Tibial nerve (tissue), 4 donors: ENCODE results near the gene ELP4. TPM values are rescaled to one million over a fixed set of nuclear protein-coding genes. Genes with fewer than 3 reads are reported as not detected.

Source experiments
- DNase-seq, 2 donors: peaks; one replicate each; pipeline ENCODE4 v3.0.0-alpha.2; 2019; ENCODE audit warnings: low spot score in 2 of 2
- H3K27ac ChIP-seq, 4 donors: fragments of 200-600 bp; sonication (generic) in 3 of 4; one replicate each; pipeline ENCODE4 v1.5.1; 2017 to 2019; ENCODE audit warnings: mild to moderate bottlenecking in 1 of 4
- H3K27me3 ChIP-seq, 2 donors: fragments of 200-600 bp; sonication (generic) in 1 of 2; one replicate each; pipeline versions ENCODE4 v1.5.1 to v1.6.0; 2017 to 2019
- H3K36me3 ChIP-seq, 3 donors: fragments of 200-600 bp; sonication (generic); one replicate each; pipeline ENCODE4 v1.5.1; 2018 to 2019
- H3K4me1 ChIP-seq, 4 donors: fragments of 200-600 bp; sonication (generic) in 3 of 4; one replicate each; pipeline ENCODE4 v1.5.1; 2017 to 2019
- H3K4me3 ChIP-seq, 4 donors: fragments of 200-600 bp; sonication (generic) in 3 of 4; one replicate each; pipeline ENCODE4 v1.5.1; 2017 to 2019; ENCODE audit warnings: mild to moderate bottlenecking in 1 of 4, moderate library complexity in 1 of 4
- H3K9me3 ChIP-seq, 4 donors: fragments of 200-600 bp; sonication (generic) in 3 of 4; one replicate each; pipeline ENCODE4 v1.5.1; 2017 to 2019
- CTCF ChIP-seq, 5 experiments: fragments of 200-600 bp in 3 of 5; fragments of 450-650 bp in 2 of 5; sonication (generic) in 3 of 5; IDR thresholded peaks; one replicate each; pipeline ENCODE4 v1.5.1; 2016 to 2019; ENCODE audit warnings: antibody characterized with exemption in 5 of 5, mild to moderate bottlenecking in 3 of 5, moderate library complexity in 2 of 5
- EP300 ChIP-seq, 2 donors: sonication (generic); formaldehyde crosslinking; IDR thresholded peaks; one replicate each; pipeline ENCODE4 v1.6.1; 2017; ENCODE audit warnings: antibody characterized with exemption in 2 of 2, mild to moderate bottlenecking in 1 of 2
- POLR2A ChIP-seq, 2 donors: fragments of 450-650 bp; IDR thresholded peaks; one replicate each; pipeline ENCODE4 v1.6.1; 2017; ENCODE audit warnings: antibody characterized with exemption in 2 of 2, mild to moderate bottlenecking in 2 of 2, moderate library complexity in 2 of 2
- WGBS, 2 donors: methylation state at CpG; one replicate each; pipeline ENCODE4 v1.1.5; 2018; 5-methylcytosine and 5-hydroxymethylcytosine counted together
- total RNA-seq, 4 donors: library from RNA; depleted of rRNA; stranded (reverse); fragments of >200 nt; gene quantifications; one replicate each; pipeline ENCODE4 v1.1.0, GENCODE V29; 2016

ELP4 gene
- total RNA-seq, 4 donors from 2014 or later, result 19.2 to 32.1 (median 29.7) TPM

- Histone ChIP-seq H3K4me1 (peaks cover 0 to 38% (median 16%) of the 10 kb centered on the region in 4 donors), H3K9me3 (no peaks in the 10 kb centered on the region), H3K27me3 (peaks cover 15 to 79% of the 10 kb centered on the region in 2 donors), H3K4me3 (no peak overlapping the region), H3K27ac (no peak overlapping the region), H3K36me3 (no peaks in the 10 kb centered on the region)
- no peak for DNase-seq
- no peak for TF ChIP-seq CTCF (IDR thresholded peaks at IDR 0.05)
- no peak for TF ChIP-seq POLR2A (IDR thresholded peaks at IDR 0.05)
- TF ChIP-seq EP300 (IDR thresholded peaks at IDR 0.05), result no peak
- WGBS, 2 donors, result 17 to 19% methylated on average over 19 of the region's 19 CpGs
These were observed 287.1 kb downstream of the ELP4 start for GRCh38 chr11:31796499-31797189.

GRCh38 chr11:31797190-31798056 is 287.9 kb downstream of the ELP4 start:
- H3K4me3 ChIP-seq, result no peak overlapping the region
- H3K27ac ChIP-seq, result no peak overlapping the region
- H3K9me3 ChIP-seq, result no peaks in the 10 kb centered on the region
- no peak for DNase-seq
- H3K27me3 ChIP-seq, result peaks cover 18 to 87% of the 10 kb centered on the region in 2 donors
- WGBS, 2 donors, result 9 to 12% methylated on average over 31 of the region's 31 CpGs
- no peaks in the 10 kb centered on the region for H3K36me3 ChIP-seq
- TF ChIP-seq EP300 (IDR thresholded peaks at IDR 0.05), result no peak
- no peak for TF ChIP-seq CTCF (IDR thresholded peaks at IDR 0.05)
- no peak for TF ChIP-seq POLR2A (IDR thresholded peaks at IDR 0.05)
- H3K4me1 ChIP-seq, result peaks cover 0 to 40% (median 16%) of the 10 kb centered on the region in 4 donors

- Histone ChIP-seq H3K36me3 (no peaks in the 10 kb centered on the region), H3K4me3 (peak overlapping the region in 1 of 4 donors; percentile 7), H3K4me1 (peaks cover 0 to 44% (median 16%) of the 10 kb centered on the region in 4 donors), H3K27me3 (peaks cover 20 to 93% of the 10 kb centered on the region in 2 donors), H3K9me3 (no peaks in the 10 kb centered on the region), H3K27ac (no peak overlapping the region)
- peak in 1 of 2 donors; percentile 3 for DNase-seq
- no peak for TF ChIP-seq CTCF (IDR thresholded peaks at IDR 0.05)
- no peak for TF ChIP-seq POLR2A (IDR thresholded peaks at IDR 0.05)
- TF ChIP-seq EP300 (IDR thresholded peaks at IDR 0.05), result no peak
- WGBS, 2 donors, result 7 to 9% methylated on average over 21 of the region's 21 CpGs
These were observed 288.5 kb downstream of the ELP4 start for GRCh38 chr11:31798057-31798553.

- H3K27ac ChIP-seq, result no peak overlapping the region
- peak in 1 of 2 donors; percentile 3 for DNase-seq
- WGBS, 2 donors, result 2 to 3% methylated on average over 52 to 60 of the region's 60 CpGs
- no peaks in the 10 kb centered on the region for H3K36me3 ChIP-seq
- no peaks in the 10 kb centered on the region for H3K9me3 ChIP-seq
- peak overlapping the region in 1 of 4 donors; percentile 7 for H3K4me3 ChIP-seq
- peaks cover 20 to 93% of the 10 kb centered on the region in 2 donors for H3K27me3 ChIP-seq
- no peak for TF ChIP-seq POLR2A (IDR thresholded peaks at IDR 0.05)
- no peak for TF ChIP-seq CTCF (IDR thresholded peaks at IDR 0.05)
- peaks cover 0 to 51% (median 16%) of the 10 kb centered on the region in 4 donors for H3K4me1 ChIP-seq
These were observed 289.2 kb downstream of the ELP4 start for GRCh38 chr11:31798554-31799434.
